Measurements from ENCODE around the gene HCN1. TPM values are rescaled to one million over a fixed set of nuclear protein-coding genes. Genes with fewer than 3 reads are reported as not detected.

Gene HCN1
- total RNA-seq, 1 experiment from 2014 or later, result not detected

GRCh38 chr5:45262061-45262590 lies 434.1 kb downstream of the HCN1 start:
- Histone ChIP-seq H2AFZ (ENCODE audit: low read length) (no peak overlapping the region), H3K4me2 (ENCODE audit: low read depth, low read length, poor library complexity, severe bottlenecking) (no peak overlapping the region), H3K9ac (ENCODE audit: low read length) (no peak overlapping the region), H3K4me1 (ENCODE audit: low read length) (no peaks in the 10 kb centered on the region), H3K36me3 (ENCODE audit: insufficient read depth, low read length) (no peaks in the 10 kb centered on the region), H3K9me2 (replicated peaks; ENCODE audit: insufficient read depth, low read length) (no peaks in the 10 kb centered on the region), H3K27ac (ENCODE audit: low read length) (no peak overlapping the region), H3K4me3 (ENCODE audit: low read length) (no peak overlapping the region), H4K20me1 (ENCODE audit: insufficient read depth, low read depth, low read length) (no peaks in the 10 kb centered on the region), H3K79me2 (ENCODE audit: low read length) (no peaks in the 10 kb centered on the region), H3K9me3 (ENCODE audit: low read length) (peaks cover 11% of the 10 kb centered on the region), H3K27me3 (ENCODE audit: low read length) (no peaks in the 10 kb centered on the region)
- no peak for DNase-seq

- H3K4me1 ChIP-seq (ENCODE audit: low read length), result no peaks in the 10 kb centered on the region
- H3K79me2 ChIP-seq (ENCODE audit: low read length), result no peaks in the 10 kb centered on the region
- H3K4me2 ChIP-seq (ENCODE audit: low read depth, low read length, poor library complexity, severe bottlenecking), result no peak overlapping the region
- H3K27ac ChIP-seq (ENCODE audit: low read length), result no peak overlapping the region
- H3K9ac ChIP-seq (ENCODE audit: low read length), result no peak overlapping the region
- no peaks in the 10 kb centered on the region for H3K36me3 ChIP-seq (ENCODE audit: insufficient read depth, low read length)
- DNase-seq, result no peak
- H3K9me3 ChIP-seq (ENCODE audit: low read length), result peaks cover 12% of the 10 kb centered on the region
- no peaks in the 10 kb centered on the region for H3K9me2 ChIP-seq (replicated peaks; ENCODE audit: insufficient read depth, low read length)
- H2AFZ ChIP-seq (ENCODE audit: low read length), result no peak overlapping the region
- H3K4me3 ChIP-seq (ENCODE audit: low read length), result no peak overlapping the region
- no peaks in the 10 kb centered on the region for H4K20me1 ChIP-seq (ENCODE audit: insufficient read depth, low read depth, low read length)
- no peaks in the 10 kb centered on the region for H3K27me3 ChIP-seq (ENCODE audit: low read length)
Observed at GRCh38 chr5:45261125-45261524, 435.1 kb downstream of the HCN1 start.

- Histone ChIP-seq H3K9me3 (ENCODE audit: low read length) (peaks cover 12% of the 10 kb centered on the region), H3K9ac (ENCODE audit: low read length) (no peak overlapping the region), H3K9me2 (replicated peaks; ENCODE audit: insufficient read depth, low read length) (no peaks in the 10 kb centered on the region), H3K27ac (ENCODE audit: low read length) (no peak overlapping the region), H4K20me1 (ENCODE audit: insufficient read depth, low read depth, low read length) (no peaks in the 10 kb centered on the region), H3K27me3 (ENCODE audit: low read length) (no peaks in the 10 kb centered on the region), H3K36me3 (ENCODE audit: insufficient read depth, low read length) (no peaks in the 10 kb centered on the region), H3K79me2 (ENCODE audit: low read length) (no peaks in the 10 kb centered on the region), H3K4me3 (ENCODE audit: low read length) (no peak overlapping the region), H3K4me2 (ENCODE audit: low read depth, low read length, poor library complexity, severe bottlenecking) (no peak overlapping the region), H2AFZ (ENCODE audit: low read length) (no peak overlapping the region), H3K4me1 (ENCODE audit: low read length) (no peaks in the 10 kb centered on the region)
- no peak for DNase-seq
Observed at GRCh38 chr5:45260292-45260691, 435.9 kb downstream of the HCN1 start.

GRCh38 chr5:45252978-45253377 lies 443.2 kb downstream of the HCN1 start:
- H3K4me1 ChIP-seq (ENCODE audit: low read length), result no peaks in the 10 kb centered on the region
- no peaks in the 10 kb centered on the region for H3K79me2 ChIP-seq (ENCODE audit: low read length)
- no peaks in the 10 kb centered on the region for H3K9me2 ChIP-seq (replicated peaks; ENCODE audit: insufficient read depth, low read length)
- no peak overlapping the region for H3K9ac ChIP-seq (ENCODE audit: low read length)
- no peaks in the 10 kb centered on the region for H3K36me3 ChIP-seq (ENCODE audit: insufficient read depth, low read length)
- H4K20me1 ChIP-seq (ENCODE audit: insufficient read depth, low read depth, low read length), result no peaks in the 10 kb centered on the region
- H2AFZ ChIP-seq (ENCODE audit: low read length), result no peak overlapping the region
- H3K27ac ChIP-seq (ENCODE audit: low read length), result no peak overlapping the region
- DNase-seq, result no peak
- no peaks in the 10 kb centered on the region for H3K27me3 ChIP-seq (ENCODE audit: low read length)
- H3K9me3 ChIP-seq (ENCODE audit: low read length), result peaks cover 40% of the 10 kb centered on the region
- H3K4me3 ChIP-seq (ENCODE audit: low read length), result no peak overlapping the region
- H3K4me2 ChIP-seq (ENCODE audit: low read depth, low read length, poor library complexity, severe bottlenecking), result no peak overlapping the region

GRCh38 chr5:45252541-45252940 lies 443.6 kb downstream of the HCN1 start:
- Histone ChIP-seq H4K20me1 (ENCODE audit: insufficient read depth, low read depth, low read length) (no peaks in the 10 kb centered on the region), H3K9ac (ENCODE audit: low read length) (no peak overlapping the region), H3K27me3 (ENCODE audit: low read length) (no peaks in the 10 kb centered on the region), H3K27ac (ENCODE audit: low read length) (no peak overlapping the region), H2AFZ (ENCODE audit: low read length) (no peak overlapping the region), H3K79me2 (ENCODE audit: low read length) (no peaks in the 10 kb centered on the region), H3K4me2 (ENCODE audit: low read depth, low read length, poor library complexity, severe bottlenecking) (no peak overlapping the region), H3K9me3 (ENCODE audit: low read length) (peaks cover 41% of the 10 kb centered on the region), H3K9me2 (replicated peaks; ENCODE audit: insufficient read depth, low read length) (no peaks in the 10 kb centered on the region), H3K4me3 (ENCODE audit: low read length) (no peak overlapping the region), H3K4me1 (ENCODE audit: low read length) (no peaks in the 10 kb centered on the region), H3K36me3 (ENCODE audit: insufficient read depth, low read length) (no peaks in the 10 kb centered on the region)
- no peak for DNase-seq

GRCh38 chr5:45225571-45226031 lies 470.6 kb downstream of the HCN1 start:
- Histone ChIP-seq H3K27ac (ENCODE audit: low read length) (no peak overlapping the region), H3K79me2 (ENCODE audit: low read length) (no peaks in the 10 kb centered on the region)
- no peak for DNase-seq

GRCh38 chr5:45205403-45205961 lies 490.7 kb downstream of the HCN1 start:
- Histone ChIP-seq H3K4me3 (ENCODE audit: low read length) (no peak overlapping the region), H3K4me1 (ENCODE audit: low read length) (no peaks in the 10 kb centered on the region), H3K9ac (ENCODE audit: low read length) (no peak overlapping the region), H3K9me2 (replicated peaks; ENCODE audit: insufficient read depth, low read length) (no peaks in the 10 kb centered on the region), H3K36me3 (ENCODE audit: insufficient read depth, low read length) (no peaks in the 10 kb centered on the region), H3K27me3 (ENCODE audit: low read length) (no peaks in the 10 kb centered on the region), H2AFZ (ENCODE audit: low read length) (no peak overlapping the region), H3K9me3 (ENCODE audit: low read length) (no peaks in the 10 kb centered on the region; the same call in 1 of the 2 replicates), H3K27ac (ENCODE audit: low read length) (no peak overlapping the region), H3K79me2 (ENCODE audit: low read length) (no peaks in the 10 kb centered on the region), H4K20me1 (ENCODE audit: insufficient read depth, low read depth, low read length) (no peaks in the 10 kb centered on the region), H3K4me2 (ENCODE audit: low read depth, low read length, poor library complexity, severe bottlenecking) (no peak overlapping the region)
- DNase-seq, result no peak

More at GRCh38 chr5:45225571-45226031, 470.6 kb downstream of the HCN1 start:
- no peak overlapping the region for H2AFZ ChIP-seq (ENCODE audit: low read length)
- no peak overlapping the region for H3K4me3 ChIP-seq (ENCODE audit: low read length)
- H3K4me2 ChIP-seq (ENCODE audit: low read depth, low read length, poor library complexity, severe bottlenecking), result no peak overlapping the region
- no peaks in the 10 kb centered on the region for H3K4me1 ChIP-seq (ENCODE audit: low read length)
- no peaks in the 10 kb centered on the region for H3K36me3 ChIP-seq (ENCODE audit: insufficient read depth, low read length)
- no peaks in the 10 kb centered on the region for H3K9me2 ChIP-seq (replicated peaks; ENCODE audit: insufficient read depth, low read length)
- no peaks in the 10 kb centered on the region for H4K20me1 ChIP-seq (ENCODE audit: insufficient read depth, low read depth, low read length)
- H3K9me3 ChIP-seq (ENCODE audit: low read length), result peaks cover 9% of the 10 kb centered on the region
- H3K9ac ChIP-seq (ENCODE audit: low read length), result no peak overlapping the region
- H3K27me3 ChIP-seq (ENCODE audit: low read length), result no peaks in the 10 kb centered on the region

Data from Karpas-422 (cell line).